AML-193 (cell line): Measurements from ENCODE around the gene MLN.

Experiments
- DNase-seq, 2 experiments: peaks; one replicate each; lab custom pipeline; 2025; lab: John Stamatoyannopoulos, UW

Gene MLN

DNA sequence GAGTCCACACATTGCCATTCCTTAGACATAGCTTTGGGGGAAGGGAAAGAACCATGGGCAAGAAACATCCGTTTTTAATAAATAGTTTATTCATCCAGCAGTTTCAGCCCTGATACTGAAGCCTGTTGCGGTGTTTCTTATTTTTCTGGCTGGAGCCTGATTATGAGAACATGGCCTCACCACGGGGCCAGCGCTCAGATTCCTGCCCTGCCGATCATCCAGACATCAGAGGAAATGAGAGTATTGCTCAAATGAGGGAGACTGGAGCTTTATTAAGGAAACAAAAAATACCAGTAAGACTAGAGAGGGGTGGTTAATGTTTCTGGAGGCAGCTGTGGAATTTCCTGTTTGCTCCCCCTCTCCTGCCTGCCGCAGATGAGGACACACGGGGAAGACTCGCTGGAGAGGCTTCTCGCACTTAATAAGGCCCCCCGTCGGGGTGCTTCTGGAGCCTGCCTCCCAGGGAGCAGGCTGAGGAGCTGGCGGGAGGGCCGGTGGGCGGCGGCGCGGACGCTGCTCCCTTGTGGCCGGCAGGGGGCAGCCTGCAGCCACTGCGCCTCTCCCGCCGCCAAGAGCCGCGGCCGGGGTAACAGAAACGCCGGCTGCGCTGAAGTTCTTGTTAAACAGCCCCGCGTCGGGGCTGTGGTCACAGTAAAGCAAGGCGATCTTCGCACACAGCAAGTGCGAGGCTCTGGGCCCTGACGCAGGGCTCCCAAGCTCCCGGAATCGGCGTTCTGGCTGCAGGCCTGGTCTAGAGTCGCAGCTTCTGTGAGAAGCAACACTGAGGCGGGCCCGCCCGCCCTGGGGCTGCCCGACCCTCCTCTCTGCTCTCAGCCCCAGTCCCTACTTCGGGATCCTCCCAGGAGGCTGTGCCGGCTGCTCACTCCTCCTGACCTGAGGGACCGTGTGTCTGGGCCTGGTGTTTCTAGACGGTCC, 32.4 kb downstream of the MLN start:
- DNase-seq, result peak; percentile 43 to 46

DNA sequence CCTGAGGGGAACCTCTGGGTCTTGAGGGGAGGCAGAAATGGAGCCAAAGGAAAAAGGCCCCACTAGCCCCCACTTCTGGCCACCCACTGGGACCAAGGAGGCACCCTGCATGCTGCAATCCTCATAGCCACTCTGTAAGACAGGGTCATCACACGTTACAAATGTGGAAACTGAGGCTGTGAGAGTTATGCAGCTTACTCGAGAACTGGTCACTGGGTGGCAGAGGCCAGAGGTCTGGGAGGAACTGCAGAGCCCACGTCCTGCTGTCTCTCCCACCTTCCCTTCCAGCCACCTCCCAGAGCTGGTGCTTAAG, 33.0 kb downstream of the MLN start:
- no peak for DNase-seq

DNA sequence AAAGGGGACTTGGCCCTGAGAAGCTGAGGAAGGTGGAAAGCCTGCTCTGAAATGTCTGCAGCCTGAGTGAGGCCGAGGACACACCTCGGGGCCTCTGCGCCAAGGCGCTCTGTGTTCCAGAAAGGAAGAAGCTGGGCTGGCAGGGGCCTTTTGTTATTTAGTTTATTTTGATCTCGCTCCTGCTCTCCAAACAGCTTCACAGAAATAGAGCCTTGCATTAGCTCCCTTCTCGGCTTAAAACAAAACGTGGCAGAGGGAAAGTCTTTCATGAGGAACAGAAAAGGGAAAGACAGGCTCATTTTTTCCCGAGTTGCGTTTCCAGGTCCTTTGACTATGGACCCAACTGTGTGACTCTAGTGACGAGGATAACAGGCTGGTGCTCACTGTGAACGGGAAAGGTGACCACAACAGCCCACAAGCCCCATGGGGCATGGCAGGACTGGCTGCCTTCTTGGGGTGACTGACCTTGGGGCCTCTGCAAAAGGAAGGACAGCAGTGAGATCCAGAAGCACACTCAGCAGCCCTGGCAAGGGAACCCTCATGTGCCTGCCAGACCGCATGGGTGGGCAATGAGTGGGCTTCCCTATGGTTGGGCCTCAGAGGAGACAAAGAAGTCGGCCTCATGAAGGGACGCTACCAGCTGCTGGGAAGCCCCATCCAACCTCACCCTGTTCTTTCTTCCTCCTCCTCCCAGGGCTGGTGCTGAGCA, 33.5 kb downstream of the MLN start:
- no peak for DNase-seq

DNA sequence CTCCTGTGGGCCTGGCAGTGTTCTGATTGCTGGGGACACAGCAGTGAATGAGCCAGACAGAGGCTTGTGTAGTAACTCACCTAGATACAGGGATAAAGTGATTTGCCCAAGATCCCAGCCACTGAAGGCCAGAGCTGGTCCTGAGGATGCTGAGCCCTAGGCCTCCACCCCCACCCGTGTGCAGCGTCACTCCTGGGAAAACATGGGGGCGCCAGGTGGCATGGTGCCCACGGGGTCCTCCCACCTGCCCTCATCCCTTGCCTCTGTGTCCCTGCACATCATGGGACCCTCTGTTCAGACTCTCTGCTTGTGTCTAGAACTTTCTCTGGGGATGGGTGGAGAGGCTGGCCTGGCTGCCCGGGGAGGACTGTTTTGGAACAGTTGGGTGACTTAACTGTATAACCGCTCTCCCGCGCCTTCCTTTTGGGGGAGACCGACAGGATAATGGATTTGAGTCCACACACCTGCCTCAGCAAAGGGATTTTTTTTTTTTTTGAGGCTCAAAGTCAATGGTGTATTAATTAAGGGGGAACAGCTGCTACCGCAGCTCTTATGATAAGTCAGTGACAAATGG, 34.5 kb downstream of the MLN start:
- no peak for DNase-seq

DNA sequence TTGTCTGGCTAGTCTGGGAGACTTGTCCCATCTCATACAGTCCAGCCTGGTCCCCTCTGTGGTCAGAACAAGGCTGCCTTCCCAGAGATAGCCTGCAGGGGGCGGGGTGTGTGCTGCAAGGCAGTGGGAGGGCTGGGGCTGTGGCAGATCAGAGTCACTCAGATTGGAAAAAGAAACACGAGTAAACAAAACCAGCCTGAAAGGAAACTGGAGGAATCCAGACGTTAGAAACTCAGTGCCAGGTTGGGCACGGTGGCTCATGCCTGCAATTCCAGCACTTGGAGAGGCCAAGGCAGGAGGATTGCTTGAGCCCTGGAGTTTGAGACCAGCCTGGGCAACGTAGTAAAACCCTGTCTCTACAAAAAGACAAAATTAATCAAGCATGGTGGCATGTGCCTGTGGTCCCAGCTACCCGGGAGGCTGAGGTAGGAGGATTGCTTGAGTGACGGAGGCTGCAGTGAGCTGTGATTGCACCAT, 35.1 kb downstream of the MLN start:
- DNase-seq, result peak; percentile 53 to 66

DNA sequence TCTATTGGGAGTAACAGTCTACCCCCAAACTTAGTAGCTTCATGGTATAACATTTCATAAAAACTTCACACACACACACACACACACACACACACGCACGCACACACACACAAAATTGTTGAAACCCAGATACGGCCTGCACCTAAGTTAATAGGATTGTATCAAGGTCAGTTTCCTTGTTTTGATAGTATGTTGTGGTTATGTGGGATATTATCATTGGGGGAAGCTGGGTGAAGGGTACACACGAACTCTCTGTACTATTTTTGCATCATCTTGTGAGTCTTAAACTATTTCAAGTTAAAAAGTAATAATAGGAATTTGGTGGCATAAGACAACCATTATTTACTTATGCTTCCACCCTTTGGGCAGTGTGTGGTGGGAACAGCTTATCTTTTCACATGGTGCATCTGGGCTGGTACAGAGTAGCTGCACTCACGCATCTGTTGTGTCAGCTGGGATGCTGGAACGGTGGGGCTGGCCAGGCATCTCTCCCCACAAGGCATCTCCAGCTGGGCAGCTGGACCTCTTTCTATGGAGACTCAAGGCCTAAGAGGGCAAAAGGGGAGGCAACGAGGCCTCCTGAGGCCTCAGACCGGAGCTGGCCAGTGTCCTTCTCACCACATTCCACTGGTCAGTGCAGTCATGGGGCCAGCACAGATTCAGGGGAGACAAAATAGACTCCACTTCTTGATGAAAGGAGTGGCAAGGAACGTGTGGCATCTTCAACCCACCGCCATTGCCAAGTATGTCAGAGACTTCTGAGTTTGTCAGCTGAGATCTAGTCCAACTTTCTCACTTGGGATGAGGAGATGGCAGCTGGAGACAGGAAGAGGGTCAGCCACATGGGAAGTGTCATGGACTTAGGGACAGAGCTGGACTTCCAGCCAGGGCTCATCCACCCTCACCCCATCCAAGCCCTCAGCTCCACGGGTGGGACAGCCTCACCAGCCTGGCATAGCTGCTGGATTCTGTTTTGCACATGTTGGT, 36.6 kb downstream of the MLN start:
- no peak for DNase-seq

DNA sequence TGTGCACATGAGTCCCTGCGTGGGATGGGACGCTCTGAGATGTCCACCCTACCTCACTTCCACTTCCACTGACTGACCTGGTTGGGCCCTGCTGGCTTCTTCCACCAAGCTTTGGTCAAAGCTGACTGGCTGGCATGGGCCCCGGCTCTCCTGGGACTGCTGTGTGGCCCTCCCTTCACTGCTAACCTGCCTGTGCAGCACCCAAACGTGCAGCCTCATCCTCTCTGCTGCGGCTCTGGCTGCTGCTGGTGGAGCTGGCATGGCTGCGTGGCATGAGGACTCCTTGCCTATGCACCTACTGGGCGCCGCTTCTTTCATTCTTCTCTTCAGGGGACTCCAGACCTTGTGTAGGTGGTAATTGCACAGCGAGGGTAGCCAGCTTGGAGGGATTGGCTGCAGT, 38.4 kb downstream of the MLN start:
- no peak for DNase-seq

DNA sequence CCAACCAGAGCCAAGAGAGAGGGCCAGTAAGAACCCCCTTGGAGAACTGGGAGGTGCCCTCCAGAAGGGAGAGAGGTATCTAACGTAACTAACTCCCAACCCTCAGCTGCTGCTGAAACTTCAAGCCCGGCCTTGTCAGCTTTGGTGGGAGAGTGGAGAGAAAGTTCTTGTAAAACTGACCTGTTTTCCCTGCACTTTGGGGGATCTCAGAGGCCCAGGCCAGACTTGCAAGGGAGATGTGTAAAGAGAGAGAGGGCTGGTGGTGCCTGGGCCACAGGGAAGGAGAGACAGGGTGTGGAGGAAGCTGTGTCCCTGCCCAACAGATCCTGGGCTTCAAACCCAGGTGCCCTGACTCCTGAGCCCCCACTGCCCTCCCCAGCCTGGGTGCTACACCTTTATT, 39.8 kb downstream of the MLN start:
- DNase-seq, result no peak

DNA sequence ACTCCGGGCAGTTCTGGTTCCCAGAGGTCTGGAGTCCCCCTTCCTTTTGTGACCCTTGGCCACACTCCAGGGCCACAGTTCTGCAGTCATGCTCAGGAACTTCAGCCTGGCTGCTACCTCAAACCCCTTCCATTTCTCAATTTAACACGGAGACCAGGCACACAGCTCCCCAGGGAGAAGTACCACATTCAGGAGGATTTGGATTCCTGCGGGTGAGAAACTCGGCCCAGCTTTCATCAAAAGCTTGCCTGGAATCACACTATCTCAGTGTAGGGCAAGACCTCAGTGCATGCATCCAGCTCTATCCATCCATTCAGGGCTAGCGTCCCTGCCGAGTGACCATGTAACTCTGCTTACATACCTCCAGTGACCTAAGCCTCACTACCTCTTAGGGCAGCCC, 40.3 kb downstream of the MLN start:
- no peak for DNase-seq

DNA sequence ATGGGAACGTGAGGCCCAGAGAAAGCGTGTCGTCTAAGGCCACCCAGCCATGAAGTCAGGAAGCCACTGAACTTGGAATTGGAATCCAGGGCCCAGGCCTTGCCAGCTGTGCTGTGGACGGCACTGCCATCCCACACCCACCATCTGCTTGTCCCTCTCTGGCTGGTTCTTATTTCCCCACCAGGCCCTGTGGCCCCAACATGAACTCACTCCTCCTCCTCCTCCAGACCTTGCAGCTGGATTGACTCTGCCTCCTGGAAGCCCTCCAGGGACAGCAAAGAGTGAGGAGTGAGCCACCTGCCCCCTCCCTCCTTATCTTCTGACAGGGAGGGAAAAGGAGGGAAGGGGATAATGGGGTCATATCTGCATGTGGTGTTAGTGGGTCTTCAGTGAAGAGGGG, 41.1 kb downstream of the MLN start:
- no peak for DNase-seq

DNA sequence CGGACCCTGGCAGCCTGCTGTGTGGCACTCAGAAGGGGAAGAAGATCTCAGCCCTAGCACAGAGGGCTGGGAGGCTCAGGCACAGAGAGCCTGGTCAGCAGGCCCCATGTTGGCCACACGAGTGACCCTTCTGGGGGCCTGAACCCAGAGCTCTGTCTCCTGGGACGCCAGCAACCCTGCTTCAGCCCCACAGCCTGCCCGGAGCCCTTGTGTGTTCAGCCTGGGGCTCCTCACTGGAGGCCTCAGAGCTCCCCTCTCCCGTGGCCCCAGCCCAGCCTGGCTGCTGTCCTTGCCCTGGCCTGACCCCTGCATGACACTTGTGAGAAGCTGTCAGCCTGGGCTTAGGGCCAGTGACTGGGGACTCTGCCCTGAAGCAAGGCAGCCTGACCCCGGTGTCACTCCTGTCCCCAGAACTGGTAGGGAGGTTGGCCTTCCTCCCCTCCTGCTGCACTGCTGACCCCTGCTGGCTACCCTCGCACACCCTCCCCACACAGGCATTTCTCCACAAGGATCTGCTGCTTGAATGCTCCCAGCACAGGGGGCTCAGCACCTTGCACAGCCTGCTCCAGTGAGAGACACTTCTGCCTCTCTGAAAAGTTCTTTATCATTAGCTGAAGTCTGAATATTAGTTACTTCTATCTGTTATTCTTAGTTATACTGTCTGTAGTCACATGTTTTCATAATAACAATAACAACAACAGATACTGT, 41.7 kb downstream of the MLN start:
- DNase-seq, result peak; percentile 64 to 76

DNA sequence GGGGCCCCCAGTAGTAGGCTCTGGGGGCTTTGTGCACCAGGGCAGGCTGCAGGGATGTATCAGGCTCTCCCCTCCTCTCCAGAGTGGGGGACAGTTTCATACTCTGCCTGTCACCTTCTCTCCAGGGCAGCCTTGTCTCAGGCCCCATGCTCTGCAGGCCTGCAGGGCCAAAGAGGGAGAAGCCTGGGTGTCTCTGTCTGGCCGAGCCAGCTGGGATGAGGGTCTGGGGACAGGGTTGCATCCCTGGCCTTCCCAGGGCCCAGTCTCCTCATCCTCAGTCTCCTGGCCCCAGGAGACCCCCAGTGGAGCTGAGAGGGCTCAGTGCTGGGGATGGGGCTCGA, 42.3 kb downstream of the MLN start:
- DNase-seq, result no peak

DNA sequence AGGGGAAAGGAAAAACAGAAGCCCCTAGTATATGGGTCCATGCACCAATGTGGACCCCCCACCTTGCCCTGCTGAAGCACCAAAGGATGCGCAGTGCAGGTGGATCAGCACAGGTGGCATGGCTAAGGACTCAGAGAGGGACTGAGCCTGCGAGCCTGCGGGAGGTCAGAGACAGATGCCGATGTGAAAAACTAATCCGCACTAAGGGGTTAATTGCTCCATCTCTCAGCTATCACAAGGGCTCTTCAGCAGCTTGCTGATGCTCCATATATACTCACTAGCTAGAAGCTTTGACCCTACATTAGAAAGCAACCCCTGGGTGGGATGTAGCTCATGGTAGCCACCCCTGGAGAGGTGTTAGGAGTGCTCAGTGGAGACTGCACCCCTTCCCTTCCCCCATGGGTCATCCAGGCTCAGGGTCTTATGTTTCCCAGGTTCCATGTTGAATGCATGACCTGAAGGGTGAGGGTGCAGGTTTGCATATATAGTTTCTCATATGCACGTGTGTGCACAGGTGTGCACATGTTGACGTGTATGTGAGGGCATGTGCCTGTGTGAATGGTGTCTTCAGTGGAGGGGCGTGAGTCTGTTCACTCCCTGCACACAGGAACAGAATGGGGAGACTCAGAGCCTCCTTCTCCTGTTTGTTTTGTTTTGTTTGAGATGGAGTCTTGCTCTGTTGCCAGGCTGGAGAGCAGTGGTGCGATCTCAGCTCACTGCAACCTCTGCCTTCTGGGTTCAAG, 43.7 kb downstream of the MLN start:
- DNase-seq, result no peak

DNA sequence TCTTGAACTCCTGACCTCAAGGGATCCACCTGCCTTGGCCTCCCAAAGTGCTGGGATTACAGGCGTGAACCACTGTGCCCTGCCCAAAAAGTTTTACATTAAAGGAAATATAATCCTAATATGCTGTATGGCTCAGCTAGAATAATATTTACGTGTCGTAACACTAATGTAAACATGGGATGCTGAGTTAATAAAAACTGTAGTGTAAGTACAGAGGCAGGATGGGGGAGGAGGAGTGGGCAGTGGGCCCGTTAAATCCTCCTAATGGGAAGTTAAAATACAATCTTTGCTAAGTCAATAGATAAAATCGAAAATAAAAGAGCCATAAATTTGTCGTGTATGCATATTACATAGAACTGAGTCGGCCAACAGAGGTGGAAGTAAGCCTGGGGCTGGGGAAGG, 45.0 kb downstream of the MLN start:
- no peak for DNase-seq

DNA sequence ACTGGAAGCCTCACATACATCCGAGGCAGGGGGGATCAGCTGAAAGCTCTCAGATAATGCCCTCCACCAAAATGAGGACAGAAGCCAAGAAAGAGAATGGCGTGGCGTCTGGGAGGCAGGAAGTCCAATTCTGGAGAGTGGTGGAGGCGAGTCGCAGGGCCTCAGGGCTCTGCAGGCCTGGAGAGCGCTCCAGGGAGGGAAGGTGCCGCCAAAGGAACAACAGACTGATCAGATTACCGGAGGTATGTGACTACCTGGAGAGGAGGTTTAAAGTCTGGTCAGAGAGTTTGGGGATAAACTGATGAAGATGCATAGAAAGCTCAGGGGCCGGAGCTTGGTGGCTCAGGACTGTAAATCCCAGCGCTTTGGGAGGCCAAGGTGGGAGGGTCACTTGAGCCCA, 45.9 kb downstream of the MLN start:
- DNase-seq, result no peak

DNA sequence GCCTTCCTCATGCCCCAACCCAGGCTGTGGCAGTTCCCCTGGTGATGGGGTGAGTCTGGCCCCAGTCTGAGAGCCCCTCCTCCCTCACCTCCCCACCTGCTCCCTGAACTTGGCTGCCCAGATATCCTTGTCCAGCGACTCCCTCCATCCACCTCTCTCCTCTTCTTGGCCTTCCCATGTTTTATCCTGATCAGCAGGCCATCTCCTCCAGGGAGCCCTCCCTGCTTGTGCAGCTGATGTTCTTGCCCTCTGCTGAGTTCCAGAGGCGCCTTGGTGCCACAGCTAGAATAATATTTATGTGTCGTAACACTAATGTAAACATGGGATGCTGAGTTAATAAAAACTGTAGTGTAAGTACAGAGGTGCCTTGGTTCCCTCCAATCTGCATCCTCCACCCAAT, 46.7 kb downstream of the MLN start:
- no peak for DNase-seq

DNA sequence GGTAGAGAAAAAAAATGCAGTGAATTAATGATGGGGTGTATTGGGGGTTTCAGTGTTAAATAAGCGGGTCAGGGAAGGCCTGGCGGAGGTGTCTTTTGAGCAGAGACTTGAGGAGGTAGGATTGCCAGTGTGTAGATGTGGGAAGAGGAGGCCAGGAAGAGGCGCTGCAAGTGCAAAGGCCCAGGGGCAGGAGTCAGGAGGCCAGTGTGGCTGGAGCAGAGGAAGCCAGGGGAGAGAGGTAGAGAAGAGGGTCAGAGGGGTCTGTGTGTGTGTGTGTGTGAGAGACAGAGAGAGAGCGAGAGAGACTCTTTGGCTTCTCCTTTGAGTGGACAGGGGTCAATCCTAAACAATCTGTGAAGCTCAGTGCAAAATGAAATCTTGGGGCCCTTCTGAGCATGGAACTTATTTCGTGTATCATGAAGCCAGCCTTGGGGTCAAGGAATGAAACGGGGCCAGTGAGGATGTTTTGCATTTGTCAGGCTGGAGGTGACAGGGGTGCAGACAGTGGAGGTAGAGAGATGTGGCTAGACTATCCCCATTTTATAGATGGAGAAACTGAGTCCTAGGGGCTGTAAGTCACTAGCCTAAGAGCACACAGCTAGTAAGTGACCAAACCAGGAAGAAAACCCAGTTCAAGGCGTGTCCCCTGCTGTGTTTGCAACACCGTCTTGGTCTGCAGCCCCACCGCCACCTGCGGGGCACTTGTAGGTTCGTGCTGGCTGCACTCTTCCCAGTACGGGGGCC, 47.4 kb downstream of the MLN start:
- DNase-seq, result no peak

DNA sequence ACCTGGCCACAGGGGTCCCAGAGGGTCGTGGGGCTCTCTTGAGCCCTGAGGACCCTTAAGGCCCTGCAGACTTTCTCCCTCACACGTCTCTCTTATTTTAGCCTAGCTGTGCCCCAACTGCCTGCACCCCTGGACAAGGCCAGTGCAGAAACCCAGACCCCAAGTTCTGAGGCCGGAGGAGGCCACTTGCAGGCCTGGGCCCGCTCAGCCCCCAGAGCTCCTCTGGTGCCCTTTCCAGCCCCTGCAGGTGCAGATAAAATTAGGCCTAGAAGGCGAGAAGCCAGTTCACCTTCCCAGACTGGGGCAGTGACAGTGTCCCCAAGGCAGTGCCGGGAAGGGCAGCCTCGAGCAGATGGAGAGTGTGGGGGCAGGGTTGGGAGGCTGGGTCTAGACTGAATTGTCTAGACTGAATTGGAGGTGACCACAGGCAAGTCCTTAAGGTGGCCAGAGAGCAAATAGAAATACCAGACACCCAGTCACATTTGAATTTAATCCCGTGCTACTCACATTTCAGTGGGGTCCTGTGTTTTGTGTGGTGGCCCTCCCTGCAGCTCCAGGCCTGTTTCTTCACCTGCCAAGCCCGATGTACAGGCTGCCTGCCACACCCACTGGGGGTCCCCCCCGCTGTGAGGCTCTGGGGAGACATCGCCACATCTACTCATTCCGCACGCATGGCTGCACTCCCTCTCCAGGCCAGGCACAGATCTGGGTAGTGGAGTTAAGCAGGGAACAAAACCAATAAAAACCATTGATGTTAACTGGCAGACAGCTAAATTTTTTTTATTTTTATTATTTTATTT, 48.5 kb downstream of the MLN start:
- DNase-seq, result no peak

DNA sequence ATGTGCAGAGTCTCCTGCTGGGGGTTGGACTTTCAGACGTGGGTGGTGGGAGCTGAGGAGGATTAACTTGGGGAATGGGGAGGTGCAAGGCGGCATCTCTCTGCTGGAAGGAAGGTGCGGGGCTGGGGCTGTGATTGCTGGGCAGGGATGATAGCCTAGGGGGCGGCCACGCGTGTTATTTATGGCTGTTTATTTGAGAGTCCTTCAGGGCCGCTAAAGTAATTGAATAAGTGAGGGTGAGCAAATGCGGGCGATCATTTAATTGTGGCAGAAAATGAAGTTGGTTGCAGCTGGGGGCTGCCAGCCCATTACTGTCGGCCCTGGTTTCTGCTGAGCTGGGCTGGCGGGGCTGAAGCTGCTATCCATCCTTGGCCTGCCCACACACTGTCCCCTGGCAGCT, 49.6 kb downstream of the MLN start:
- no peak for DNase-seq
